A549 treated with CpdA at 1 μM for 4 hours (cell line): Measurements from ENCODE around the gene ZNF639. TPM values are rescaled to one million over a fixed set of nuclear protein-coding genes. Genes with fewer than 3 reads are reported as not detected.

Experiments used
- total RNA-seq: library from RNA; stranded (reverse); fragments of 200-300 nt; extraction: Qiagen RNA extraction; gene quantifications from 5 replicates; pipeline ENCODE4 v1.2.3, GENCODE V29; 2022; ENCODE audit warnings: low read depth

The ZNF639 gene
- 18.5 to 22.8 TPM (median 22.4 TPM) in 5 replicates for total RNA-seq

GRCh38 chr3:179322286-179323196 lies at the start of gene ZNF639:
TSS of gene ZNF639 (plus strand) at chr3:179323031. CDS start at chr3:179328294, 5,263 bp downstream.

GRCh38 chr3:179347345-179348194 lies 24.7 kb downstream of the ZNF639 start, which contains the start of gene MFN1:
TSS of gene MFN1 (plus strand) at chr3:179347709. CDS start at chr3:179348852, 1,143 bp downstream.

Other genes starting within 250 kb of the ZNF639 start
- gene PIK3CA, start 174.7 kb upstream of the ZNF639 start, total RNA-seq = 4.5 to 7.3 TPM (median 5.8 TPM) in 5 replicates
- 0.99 to 1.7 TPM (median 1.5 TPM) in 5 replicates for gene KCNMB3, start 71.9 kb upstream of the ZNF639 start, total RNA-seq
- gene MFN1, start 24.7 kb downstream of the ZNF639 start, total RNA-seq = 17.2 to 21.7 TPM (median 18.9 TPM) in 5 replicates
- gene GNB4, start 128.4 kb downstream of the ZNF639 start, total RNA-seq = 8.7 to 14.0 TPM (median 12.6 TPM) in 5 replicates
- 52.1 to 78.1 TPM (median 57.1 TPM) in 5 replicates for gene ACTL6A, start 239.9 kb downstream of the ZNF639 start, total RNA-seq